Heart right ventricle (tissue), 16 donors: ENCODE data around the gene GRID1. TPM values are rescaled to one million over a fixed set of nuclear protein-coding genes. Genes with fewer than 3 reads are reported as not detected.

Experiments used
- ATAC-seq, 8 donors: fragments of 200-7000 bp; cut with Tn5 transposase; one replicate each; pipeline ENCODE4 v1.9.1; 2020; ENCODE audit warnings: mild to moderate bottlenecking in 8 of 8, moderate library complexity in 8 of 8, moderate number of reproducible peaks in 1 of 8
- DNase-seq, 2 donors: peaks; one replicate each; pipeline ENCODE4 v3.0.0-alpha.2; 2020
- H3K27ac ChIP-seq, 10 donors: fragments of 200-600 bp; sonication (generic) in 2 of 10; one replicate each; pipeline versions ENCODE4 v1.5.0 to v1.8.0; 2020 to 2022; ENCODE audit warnings: mild to moderate bottlenecking in 3 of 10
- H3K27me3 ChIP-seq, 7 donors: fragments of 200-600 bp; one replicate each; pipeline ENCODE4 v1.8.0; 2021 to 2022; ENCODE audit warnings: mild to moderate bottlenecking in 2 of 7
- H3K36me3 ChIP-seq, 9 donors: fragments of 200-600 bp; sonication (generic) in 1 of 9; one replicate each; pipeline versions ENCODE4 v1.5.0 to v1.8.0; 2020 to 2022; ENCODE audit warnings: mild to moderate bottlenecking in 2 of 9
- H3K4me1 ChIP-seq, 9 donors: fragments of 200-600 bp; sonication (generic) in 1 of 9; one replicate each; pipeline versions ENCODE4 v1.5.0 to v1.8.0; 2020 to 2022; ENCODE audit warnings: mild to moderate bottlenecking in 4 of 9
- H3K4me3 ChIP-seq, 10 donors: fragments of 200-600 bp; sonication (generic) in 2 of 10; one replicate each; pipeline versions ENCODE4 v1.5.0 to v1.8.0; 2020 to 2022; ENCODE audit warnings: mild to moderate bottlenecking in 7 of 10, moderate library complexity in 2 of 10
- H3K9me3 ChIP-seq, 11 donors: fragments of 200-600 bp in 10 of 11; sonication (generic) in 2 of 11; one replicate each; pipeline versions ENCODE4 v1.5.0 to v1.8.0; 2013 to 2022; ENCODE audit warnings: mild to moderate bottlenecking in 2 of 11, control low read depth in 1 of 11, moderate library complexity in 1 of 11
- CTCF ChIP-seq, 9 donors: fragments of 200-600 bp; sonication (generic) in 2 of 9; IDR thresholded peaks; one replicate each; pipeline versions ENCODE4 v1.5.0 to v1.8.0; 2021 to 2022; ENCODE audit warnings: antibody characterized with exemption in 9 of 9, mild to moderate bottlenecking in 5 of 9, moderate library complexity in 1 of 9
- WGBS, 2 donors: extraction: QIAGEN DNeasy Blood & Tissue Kit; methylation state at CpG; one replicate each; pipeline ENCODE4 v1.1.7; 2013; ENCODE audit warnings: inconsistent platforms in 1 of 2; 5-methylcytosine and 5-hydroxymethylcytosine counted together
- intact Hi-C, 10 donors: fragments of 100-400 bp; cut with DNase I; formaldehyde crosslinking; loops; one replicate each; pipeline versions ENCODE4 v1.11.1 to v1.14.2; 2022
- polyA plus RNA-seq, 2 donors: library from polyadenylated mRNA; stranded (reverse); fragments of 200-250 nt; gene quantifications; one replicate each; pipeline ENCODE4 v1.2.3, GENCODE V29; 2013
- total RNA-seq, 10 donors: library from RNA; stranded (reverse); fragmentation: NEBNext Ultra II Directional in 3 of 10; extraction: Animal tissue kit (Norgen Biotek cat#: 25700) in 3 of 10; gene quantifications; one replicate each; pipeline versions ENCODE4 v1.2.1 to v1.2.4, GENCODE V29; 2021 to 2023
- donor health status: Arrhythmogenic right ventricular cardiomyopathy.
- donor health status: ischemic (EF 13 %, LVEDD 7.1; RV severe dilation, severe dysfunction).
- donor health status: healthy with polysubstance abuse.
- donor health status: DM: no; HTN: yes; CAD: no.
- donor health status: DM: no; HTN: no; CAD: no.
- donor health status: ischemic (EF 25% LVEDD 6.9; RV normal size, moderate dysfunction).
- donor health status: ischemic (EF 25% LVEDD 5.7; RV mildly dilated, moderate dysfunction).
- donor health status: healthy.
- donor health status: DM: yes; HTN: yes; CAD: no.
- donor health status: Ischemic cardiomyopathy.
- donor health status: ischemic (EF 35%, LVEDD 5.7; RV mildly dilated, moderate dysfunction).
- donor health status: nonischemic (EF 11% LVEDD 7.7; RV severe dilation, severe dysfunction).
- donor health status: DM: yes; HTN: yes; CAD: no.
- donor health status: PGD.
- donor health status: ischemic (EF 29% LVEDD 5.4; RV normal size, mild dysfunction).
- donor health status: nonischemic (EF 23%, LVEDD 6.1; RV moderate dilation, normal function).

Gene GRID1
- total and polyA plus RNA-seq, 12 donors, result 0.44 to 3.4 (median 1.5) TPM

- DNase-seq (no peak), ATAC-seq (no peak)
- no peaks in the 10 kb centered on the region for H3K4me1 ChIP-seq
- peaks cover 0 to 10% (median 0%) of the 10 kb centered on the region in 11 donors for H3K9me3 ChIP-seq
- no peak for TF ChIP-seq CTCF (IDR thresholded peaks at IDR 0.05)
- 70 to 73% methylated on average over 5 of the region's 5 CpGs for WGBS, 2 donors
- H3K27me3 ChIP-seq, result no peaks in the 10 kb centered on the region
- H3K27ac ChIP-seq, result no peak overlapping the region
- H3K4me3 ChIP-seq, result no peak overlapping the region
- H3K36me3 ChIP-seq, result no peaks in the 10 kb centered on the region
- intact Hi-C loops, result no loop called here
Observed at GRCh38 chr10:85741626-85742300, 624.8 kb downstream of the GRID1 start.

- H3K4me3 ChIP-seq, result no peak overlapping the region
- ATAC-seq (no peak), DNase-seq (no peak)
- TF ChIP-seq CTCF (IDR thresholded peaks at IDR 0.05), result no peak
- no peak overlapping the region for H3K27ac ChIP-seq
- WGBS, 2 donors, result 75 to 80% methylated on average over 1 of the region's 1 CpG
- H3K4me1 ChIP-seq, result no peaks in the 10 kb centered on the region
- intact Hi-C loops, result no loop called here
- no peaks in the 10 kb centered on the region for H3K36me3 ChIP-seq
- H3K9me3 ChIP-seq, result peaks cover 0 to 10% (median 0%) of the 10 kb centered on the region in 11 donors
- H3K27me3 ChIP-seq, result no peaks in the 10 kb centered on the region
Observed at GRCh38 chr10:85735997-85736396, 630.6 kb downstream of the GRID1 start.

GRCh38 chr10:85734791-85735190 lies 631.8 kb downstream of the GRID1 start:
- H3K4me3 ChIP-seq, result no peak overlapping the region
- H3K27ac ChIP-seq, result no peak overlapping the region
- no peaks in the 10 kb centered on the region for H3K27me3 ChIP-seq
- H3K4me1 ChIP-seq, result no peaks in the 10 kb centered on the region
- no peak for DNase-seq
- no peaks in the 10 kb centered on the region for H3K36me3 ChIP-seq
- intact Hi-C loops, result no loop called here
- peaks cover 0 to 10% (median 0%) of the 10 kb centered on the region in 11 donors for H3K9me3 ChIP-seq
- no peak for ATAC-seq
- 74 to 76% methylated on average over 7 of the region's 7 CpGs for WGBS, 2 donors
- TF ChIP-seq CTCF (IDR thresholded peaks at IDR 0.05), result no peak

GRCh38 chr10:85724215-85724614 lies 642.4 kb downstream of the GRID1 start:
- no peak for TF ChIP-seq CTCF (IDR thresholded peaks at IDR 0.05)
- no peak overlapping the region for H3K27ac ChIP-seq
- H3K36me3 ChIP-seq, result no peaks in the 10 kb centered on the region
- no peaks in the 10 kb centered on the region for H3K9me3 ChIP-seq
- DNase-seq (no peak), ATAC-seq (no peak)
- H3K27me3 ChIP-seq, result no peaks in the 10 kb centered on the region
- no peaks in the 10 kb centered on the region for H3K4me1 ChIP-seq
- intact Hi-C loops, result no loop called here
- 84 to 86% methylated on average over 6 of the region's 6 CpGs for WGBS, 2 donors
- H3K4me3 ChIP-seq, result no peak overlapping the region
